Endothelial cell of umbilical vein (primary cell): Measurements from ENCODE around the gene CYP46A1. TPM values are rescaled to one million over a fixed set of nuclear protein-coding genes. Genes with fewer than 3 reads are reported as not detected.

Experiments
- BruUV-seq: library from RNA; stranded (reverse); fragments of 400-500 nt; replicated peaks from 2 replicates; lab custom pipeline; 2021; lab: Mats Ljungman, UMichigan
- CTCF ChIA-PET: fragments of 300-600, 350-600 bp; sonication (Branson Sonifier 250); formaldehyde crosslinking; loops from one replicate; lab custom pipeline; 2021; ENCODE audit warnings: antibody characterized with exemption, inconsistent platforms; lab: Charles Lee
- POLR2A ChIA-PET: fragments of 300-600, 350-600 bp; sonication (Branson Sonifier 250); formaldehyde crosslinking; loops from one replicate; lab custom pipeline; 2021; ENCODE audit warnings: antibody characterized with exemption, inconsistent platforms; lab: Charles Lee
- DNase-seq: peaks from one replicate; pipeline ENCODE4 v3.0.0-alpha.2; 2011; ENCODE audit warnings: low read depth, low spot score
- FAIRE-seq: peaks from 2 replicates; lab custom pipeline; 2011; peaks lifted over from hg19 to GRCh38; lab: Jason Lieb, UNC
- H2AFZ ChIP-seq: 2 replicates; pipeline ENCODE4 v1.6.0; 2012; ENCODE audit warnings: low read depth, low read length, control low read depth, inconsistent platforms
- H3K27ac ChIP-seq: 2 replicates; pipeline ENCODE4 v1.5.1; 2011; ENCODE audit warnings: low read depth, mild to moderate bottlenecking, control low read depth, low read length, moderate library complexity; ENCODE audit not compliant: insufficient read depth
- H3K27me3 ChIP-seq, 2 experiments: 2 replicates each; pipeline versions ENCODE4 v1.6.0 to v1.6.1; 2011; ENCODE audit warnings: low read length in 2 of 2, mixed read lengths in 1 of 2; ENCODE audit not compliant: control insufficient read depth in 2 of 2, insufficient read depth in 2 of 2
- H3K36me3 ChIP-seq, 2 experiments: 2 replicates in 1 of 2; 3 replicates in 1 of 2; pipeline ENCODE4 v1.5.1; 2011; ENCODE audit warnings: low read length in 2 of 2, mild to moderate bottlenecking in 1 of 2, moderate library complexity in 1 of 2; ENCODE audit not compliant: control insufficient read depth in 2 of 2, insufficient read depth in 2 of 2; ENCODE audit errors: extremely low read depth in 1 of 2
- H3K4me1 ChIP-seq: 3 replicates; pipeline ENCODE4 v1.5.1; 2011; ENCODE audit warnings: mild to moderate bottlenecking, low read length; ENCODE audit not compliant: control insufficient read depth, insufficient read depth; ENCODE audit errors: extremely low read depth
- H3K4me2 ChIP-seq: 2 replicates; pipeline ENCODE4 v1.6.1; 2011; ENCODE audit warnings: low read length, control low read depth, mixed read lengths; ENCODE audit not compliant: insufficient read depth
- H3K4me3 ChIP-seq, 3 experiments: fragments of 200-600 bp in 1 of 3; sonication (generic), shearing (Covaris generic) in 1 of 3; replicated peaks in 1 of 3; 2 replicates each; pipeline ENCODE4 v1.5.1; 2011 to 2016; ENCODE audit warnings: control low read depth in 3 of 3, low read length in 3 of 3, mild to moderate bottlenecking in 2 of 3, inconsistent platforms in 1 of 3, low read depth in 1 of 3, moderate library complexity in 1 of 3; ENCODE audit not compliant: insufficient read depth in 1 of 3
- H3K79me2 ChIP-seq: 2 replicates; pipeline ENCODE4 v1.6.0; 2012; ENCODE audit warnings: low read length, inconsistent platforms; ENCODE audit not compliant: control insufficient read depth, insufficient read depth
- H3K9ac ChIP-seq: replicated peaks from 2 replicates; pipeline ENCODE3; 2011; ENCODE audit warnings: low read length, control low read depth; ENCODE audit not compliant: insufficient read depth; ENCODE audit errors: extremely low read depth
- H3K9me1 ChIP-seq: replicated peaks from 3 replicates; pipeline ENCODE4 v1.6.0; 2011; ENCODE audit warnings: mild to moderate bottlenecking, low read length; ENCODE audit not compliant: control insufficient read depth, insufficient read depth; ENCODE audit errors: extremely low read depth
- H3K9me3 ChIP-seq: replicated peaks from 2 replicates; pipeline ENCODE4 v1.5.1; 2012; ENCODE audit warnings: low read length, inconsistent platforms; ENCODE audit not compliant: control insufficient read depth, insufficient read depth
- H4K20me1 ChIP-seq: replicated peaks from 2 replicates; pipeline ENCODE3; 2011; ENCODE audit warnings: mild to moderate bottlenecking, low read length; ENCODE audit not compliant: control insufficient read depth, insufficient read depth; ENCODE audit errors: extremely low read depth
- GATA2 ChIP-seq: IDR thresholded peaks from 2 replicates; pipeline ENCODE4 v1.7.0; 2011; ENCODE audit warnings: low read depth, mild to moderate bottlenecking, moderate library complexity, mixed read lengths, low read length; ENCODE audit not compliant: insufficient read length, insufficient read depth
- JUN ChIP-seq: IDR thresholded peaks from 2 replicates; pipeline ENCODE4 v1.6.1; 2011; ENCODE audit warnings: borderline replicate concordance, low read depth; ENCODE audit not compliant: insufficient read length, insufficient read depth
- MYC ChIP-seq: IDR thresholded peaks from one replicate; pipeline ENCODE4 v1.6.1; 2011; ENCODE audit warnings: mild to moderate bottlenecking, low read depth, low read length
- POLR2A ChIP-seq: IDR thresholded peaks from 2 replicates; pipeline ENCODE4 v1.6.1; 2012; ENCODE audit warnings: low read depth, mild to moderate bottlenecking, control low read depth, low read length
- POLR2AphosphoS5 ChIP-seq: IDR thresholded peaks from 2 replicates; pipeline ENCODE4 v1.6.1; 2012; ENCODE audit warnings: low read depth, mild to moderate bottlenecking, control low read depth, low read length, moderate library complexity; ENCODE audit not compliant: insufficient read depth
- dilution Hi-C: fragments of 300-500 bp; cut with MboI; formaldehyde crosslinking; loops from one replicate; pipeline ENCODE4 v1.15.0; 2019; ENCODE audit warnings: low sequenced_read_pairs; ENCODE audit not compliant: extremely low pct_ligation_motif_present
- intact Hi-C: fragments of 100-400 bp; cut with micrococcal nuclease; formaldehyde crosslinking; loops from one replicate; pipeline ENCODE4 v1.10.0; 2022
- polyA plus RNA-seq, 4 experiments: library from polyadenylated mRNA; depleted of rRNA in 3 of 4; stranded (reverse) in 3 of 4; unstranded in 1 of 4; fragments of >200 nt; gene quantifications; 2 replicates each; pipeline versions ENCODE4 v1.2.1 to v1.2.3, GENCODE V29; 2011 to 2012; ENCODE audit warnings: missing spikeins in 1 of 4
- total RNA-seq: library from RNA; stranded (reverse); gene quantifications from 2 replicates; pipeline ENCODE4 v1.2.3, GENCODE V29; 2021
- TF ChIP-seq, protein P1 (sequence below), 2 donors: IDR thresholded peaks; 1 replicate in 1 of 2; 2 replicates in 1 of 2; pipeline ENCODE4 v1.5.1; 2011; ENCODE audit warnings: low read length in 2 of 2, mild to moderate bottlenecking in 2 of 2, moderate library complexity in 2 of 2, control low read depth in 1 of 2, inconsistent platforms in 1 of 2, low read depth in 1 of 2; ENCODE audit not compliant: insufficient read depth in 1 of 2; ENCODE audit errors: extremely low read depth in 1 of 2
- TF ChIP-seq, protein P2 (sequence below): IDR thresholded peaks from 2 replicates; pipeline ENCODE4 v1.6.1; 2011; ENCODE audit not compliant: insufficient read depth, insufficient read length

CYP46A1 gene
- total and polyA plus RNA-seq, 2 donors (not counting 3 experiments of a cell fraction or from before 2014, with no cell fraction given), result 0.03 to 0.24 TPM

DNA sequence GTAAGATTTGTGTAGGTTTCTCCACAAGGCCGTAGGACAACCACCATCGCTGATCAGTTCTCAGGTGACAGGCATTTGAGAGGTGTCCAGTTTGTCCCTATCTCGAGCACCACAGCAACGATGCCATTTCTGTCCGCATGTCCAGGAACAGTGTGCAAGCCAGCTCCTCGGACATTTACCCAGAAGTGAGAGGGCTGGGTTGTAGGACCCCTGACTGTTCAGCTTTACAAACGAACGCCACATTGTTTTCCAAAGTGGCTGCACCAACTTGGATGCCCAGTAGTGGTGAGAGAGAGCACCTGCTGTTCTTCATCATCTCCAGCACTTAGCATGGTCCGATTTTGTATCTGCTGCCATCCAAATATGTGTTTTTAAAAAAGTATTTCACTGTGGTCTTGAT, 38.6 kb downstream of the CYP46A1 start:
- no peak overlapping the region for H3K9ac ChIP-seq
- no peak for FAIRE-seq
- no peak for DNase-seq

More for the DNA sequence above, 38.6 kb downstream of the CYP46A1 start:
- H3K4me1 ChIP-seq, result no peaks in the 10 kb centered on the region
- H3K79me2 ChIP-seq, result no peaks in the 10 kb centered on the region
- TF ChIP-seq JUN (no peak), GATA2 (no peak), MYC (no peak), POLR2A (no peak), POLR2AphosphoS5 (no peak)
- TF ChIP-seq, protein P1, sequence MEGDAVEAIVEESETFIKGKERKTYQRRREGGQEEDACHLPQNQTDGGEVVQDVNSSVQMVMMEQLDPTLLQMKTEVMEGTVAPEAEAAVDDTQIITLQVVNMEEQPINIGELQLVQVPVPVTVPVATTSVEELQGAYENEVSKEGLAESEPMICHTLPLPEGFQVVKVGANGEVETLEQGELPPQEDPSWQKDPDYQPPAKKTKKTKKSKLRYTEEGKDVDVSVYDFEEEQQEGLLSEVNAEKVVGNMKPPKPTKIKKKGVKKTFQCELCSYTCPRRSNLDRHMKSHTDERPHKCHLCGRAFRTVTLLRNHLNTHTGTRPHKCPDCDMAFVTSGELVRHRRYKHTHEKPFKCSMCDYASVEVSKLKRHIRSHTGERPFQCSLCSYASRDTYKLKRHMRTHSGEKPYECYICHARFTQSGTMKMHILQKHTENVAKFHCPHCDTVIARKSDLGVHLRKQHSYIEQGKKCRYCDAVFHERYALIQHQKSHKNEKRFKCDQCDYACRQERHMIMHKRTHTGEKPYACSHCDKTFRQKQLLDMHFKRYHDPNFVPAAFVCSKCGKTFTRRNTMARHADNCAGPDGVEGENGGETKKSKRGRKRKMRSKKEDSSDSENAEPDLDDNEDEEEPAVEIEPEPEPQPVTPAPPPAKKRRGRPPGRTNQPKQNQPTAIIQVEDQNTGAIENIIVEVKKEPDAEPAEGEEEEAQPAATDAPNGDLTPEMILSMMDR (IDR thresholded peaks at IDR 0.05; ENCODE audit: extremely low read depth in 1 of 2, insufficient read depth in 1 of 2, low read depth in 1 of 2, low read length in 2 of 2), result no peak
- TF ChIP-seq, protein P2, sequence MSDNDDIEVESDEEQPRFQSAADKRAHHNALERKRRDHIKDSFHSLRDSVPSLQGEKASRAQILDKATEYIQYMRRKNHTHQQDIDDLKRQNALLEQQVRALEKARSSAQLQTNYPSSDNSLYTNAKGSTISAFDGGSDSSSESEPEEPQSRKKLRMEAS, result no peak
- H3K9me1 ChIP-seq, result no peaks in the 10 kb centered on the region
- H3K36me3 ChIP-seq, result no peaks in the 10 kb centered on the region
- no TSS peak for BruUV-seq
- H4K20me1 ChIP-seq, result no peaks in the 10 kb centered on the region
- ChIA-PET CTCF (interaction anchor here (1.2 kb wide), 2 partner anchors 8 to 39 kb away, joined by 3 to 6 read pairs; partner anchors contain the start of gene CYP46A1), POLR2A (no interaction called here)
- H3K4me3 ChIP-seq, result no peak overlapping the region
- H3K27me3 ChIP-seq, result no peaks in the 10 kb centered on the region
- intact Hi-C loops (no loop called here), dilution Hi-C loops (no loop called here)
- H3K4me2 ChIP-seq, result no peak overlapping the region
- no peaks in the 10 kb centered on the region for H3K9me3 ChIP-seq
- H3K27ac ChIP-seq, result no peak overlapping the region
- no peak overlapping the region for H2AFZ ChIP-seq
